Spinal cord (tissue), 10 donors: ENCODE measurements around the gene C6orf120. TPM values are rescaled to one million over a fixed set of nuclear protein-coding genes. Genes with fewer than 3 reads are reported as not detected.

Source experiments
- DNase-seq, 6 donors: peaks; one replicate each; pipeline versions ENCODE4 v3.0.0 to v3.0.0-alpha.2; 2013 to 2015; ENCODE audit warnings: low spot score in 6 of 6, low read depth in 4 of 6
- H3K27ac ChIP-seq: one replicate; pipeline ENCODE4 v1.5.1; 2013; ENCODE audit warnings: low read depth, low read length, control low read depth
- H3K27me3 ChIP-seq: one replicate; pipeline ENCODE4 v1.6.1; 2013; ENCODE audit warnings: low read length; ENCODE audit not compliant: control insufficient read depth, insufficient read depth
- H3K36me3 ChIP-seq: one replicate; pipeline ENCODE4 v1.6.1; 2013; ENCODE audit warnings: low read length; ENCODE audit not compliant: control insufficient read depth, insufficient read depth
- H3K4me1 ChIP-seq: one replicate; pipeline ENCODE4 v1.6.1; 2013; ENCODE audit warnings: low read length; ENCODE audit not compliant: control insufficient read depth, insufficient read depth
- H3K4me3 ChIP-seq: one replicate; pipeline ENCODE4 v1.5.1; 2013; ENCODE audit warnings: low read depth, low read length, control low read depth
- H3K9me3 ChIP-seq: one replicate; pipeline ENCODE4 v1.6.1; 2013; ENCODE audit warnings: low read length; ENCODE audit not compliant: control insufficient read depth, insufficient read depth
- WGBS: methylation state at CpG from one replicate; pipeline ENCODE4 v1.1.5; 2013; ENCODE audit warnings: missing lambda C conversion rate; ENCODE audit not compliant: insufficient coverage; 5-methylcytosine and 5-hydroxymethylcytosine counted together
- polyA plus RNA-seq, 2 donors: library from polyadenylated mRNA; unstranded; fragments of 120-200 nt; gene quantifications; one replicate each; pipeline ENCODE4 v1.2.1, GENCODE V29; 2013; ENCODE audit not compliant: insufficient read length in 2 of 2
- total RNA-seq, 2 donors: library from RNA; depleted of rRNA in 1 of 2; stranded (reverse); fragments of 120-200 nt in 1 of 2; fragments of >200 nt in 1 of 2; gene quantifications; one replicate each; pipeline versions ENCODE4 v1.2.3 to v1.2.4, GENCODE V29; 2013 to 2014
- donor health status: healthy.

The C6orf120 gene
- total and polyA plus RNA-seq, 4 donors: 23.6 to 37.6 (median 30.7) TPM

DNA sequence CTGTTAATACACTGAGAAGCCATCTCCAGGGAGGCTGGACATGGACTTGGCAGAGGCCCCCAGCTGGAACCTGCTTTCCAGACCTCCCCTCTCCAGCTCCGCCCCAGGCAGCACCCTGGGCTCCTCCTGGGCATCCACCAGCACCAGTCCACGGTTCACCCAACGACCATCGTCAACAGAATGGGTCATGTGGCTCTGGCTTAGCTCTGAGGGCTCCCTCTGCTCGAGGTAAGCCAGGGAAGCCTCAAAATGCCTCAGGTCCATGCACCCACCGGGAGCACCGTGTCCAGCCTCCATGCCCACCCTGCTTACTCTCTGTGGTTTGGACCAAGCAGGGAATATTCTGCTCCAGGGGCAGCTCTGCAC lies 40.6 kb upstream of the C6orf120 start:
- WGBS: 97% methylated on average over 7 of the region's 7 CpGs
- H3K27ac ChIP-seq: no peak overlapping the region
- H3K36me3 ChIP-seq: peaks cover 71% of the 10 kb centered on the region
- no peaks in the 10 kb centered on the region for H3K27me3 ChIP-seq
- no peak overlapping the region for H3K4me3 ChIP-seq
- no peaks in the 10 kb centered on the region for H3K9me3 ChIP-seq
- DNase-seq: no peak
- peaks cover 8% of the 10 kb centered on the region for H3K4me1 ChIP-seq

DNA sequence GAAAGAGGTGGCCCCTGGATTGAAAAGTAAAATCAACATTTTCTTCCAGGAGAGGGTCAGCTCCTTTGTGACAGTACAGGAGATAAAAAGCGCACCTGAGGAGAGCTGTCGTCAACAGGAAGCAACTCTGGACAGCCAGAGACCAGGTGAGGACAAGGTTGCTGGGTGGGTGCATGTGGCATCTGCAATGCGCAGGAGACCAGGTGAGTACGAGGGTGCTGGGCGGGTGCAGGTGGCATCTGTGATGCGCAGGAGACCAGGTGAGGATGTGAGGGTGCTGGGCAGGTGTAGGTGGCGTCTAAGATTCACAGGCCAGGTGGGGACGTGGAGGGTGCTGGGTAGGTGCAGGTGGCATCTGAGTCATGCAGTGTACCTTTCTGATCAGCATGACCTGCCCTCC lies 38.5 kb upstream of the C6orf120 start:
- no peak for DNase-seq
- 84% methylated on average over 8 of the region's 8 CpGs for WGBS
- Histone ChIP-seq H3K9me3 (no peaks in the 10 kb centered on the region), H3K36me3 (peaks cover 71% of the 10 kb centered on the region), H3K27ac (no peak overlapping the region), H3K4me1 (no peaks in the 10 kb centered on the region), H3K4me3 (no peak overlapping the region), H3K27me3 (no peaks in the 10 kb centered on the region)

DNA sequence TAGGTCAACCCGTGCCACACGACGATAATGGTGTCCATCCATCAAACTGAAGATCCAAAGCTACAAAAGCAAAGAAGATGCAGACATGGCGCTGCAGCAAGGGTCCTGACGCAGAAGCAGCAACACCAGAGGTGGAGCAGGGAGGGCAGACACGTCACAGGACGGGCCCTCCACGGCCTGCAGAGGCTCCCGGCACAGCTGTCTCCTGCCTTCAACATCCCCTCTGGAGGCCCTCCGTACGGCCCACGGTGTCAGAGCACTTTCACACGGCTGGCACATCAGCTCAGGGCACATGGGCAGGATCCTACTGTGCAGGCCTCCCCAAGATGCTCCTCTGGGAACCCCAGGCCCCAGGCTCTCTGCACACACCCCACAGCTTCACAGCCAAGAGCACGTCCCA lies 37.7 kb upstream of the C6orf120 start:
- H3K4me1 ChIP-seq: no peaks in the 10 kb centered on the region
- H3K36me3 ChIP-seq: peaks cover 63% of the 10 kb centered on the region
- no peaks in the 10 kb centered on the region for H3K9me3 ChIP-seq
- no peak overlapping the region for H3K4me3 ChIP-seq
- 94% methylated on average over 14 of the region's 14 CpGs for WGBS
- no peak overlapping the region for H3K27ac ChIP-seq
- no peaks in the 10 kb centered on the region for H3K27me3 ChIP-seq
- DNase-seq: no peak

DNA sequence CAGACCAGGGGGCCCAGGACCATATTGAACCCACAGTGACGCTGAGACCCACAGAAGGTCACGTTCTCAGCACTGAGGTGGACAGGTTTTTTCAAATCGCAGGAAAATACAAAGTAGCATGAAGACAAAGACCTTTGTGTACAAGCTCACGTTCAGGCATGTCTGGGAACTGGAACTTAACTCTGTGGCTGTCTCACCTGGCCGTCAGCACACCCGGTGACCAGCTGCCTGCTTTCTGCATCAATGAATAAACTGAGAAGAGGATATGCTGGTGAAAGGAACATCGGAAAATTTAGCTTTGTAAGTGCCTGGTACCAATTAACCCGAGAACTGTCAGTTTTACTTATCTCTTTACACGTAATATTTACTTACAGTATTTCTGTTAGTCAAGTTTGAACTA lies 36.6 kb upstream of the C6orf120 start:
- Histone ChIP-seq H3K9me3 (no peaks in the 10 kb centered on the region), H3K36me3 (peaks cover 52% of the 10 kb centered on the region), H3K4me1 (no peaks in the 10 kb centered on the region), H3K27me3 (no peaks in the 10 kb centered on the region), H3K4me3 (no peak overlapping the region), H3K27ac (no peak overlapping the region)
- WGBS: 90% methylated on average over 5 of the region's 9 CpGs
- no peak for DNase-seq

DNA sequence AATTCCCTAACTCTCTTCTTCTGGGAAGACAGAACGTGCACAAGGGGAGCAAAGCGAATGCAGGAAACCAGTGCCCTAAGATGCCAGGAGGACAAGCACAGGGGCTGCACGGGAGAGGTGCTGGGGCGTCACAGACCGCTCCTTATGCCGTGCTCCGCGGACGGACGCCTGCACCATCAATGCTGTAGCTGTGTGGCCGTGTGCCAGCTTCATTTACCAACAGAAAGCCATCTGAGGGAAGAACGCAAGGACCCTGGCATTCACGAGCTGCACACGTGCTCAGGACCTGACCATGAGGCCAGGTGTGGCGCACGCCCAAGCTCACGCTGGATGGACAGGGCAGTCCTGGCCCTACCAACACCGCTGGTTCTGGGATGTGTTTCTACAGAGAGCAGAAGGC lies 35.5 kb upstream of the C6orf120 start:
- no peaks in the 10 kb centered on the region for H3K27me3 ChIP-seq
- H3K4me1 ChIP-seq: no peaks in the 10 kb centered on the region
- DNase-seq: no peak
- no peak overlapping the region for H3K4me3 ChIP-seq
- 82% methylated on average over 18 of the region's 18 CpGs for WGBS
- H3K36me3 ChIP-seq: peaks cover 46% of the 10 kb centered on the region
- H3K27ac ChIP-seq: no peak overlapping the region
- no peaks in the 10 kb centered on the region for H3K9me3 ChIP-seq

DNA sequence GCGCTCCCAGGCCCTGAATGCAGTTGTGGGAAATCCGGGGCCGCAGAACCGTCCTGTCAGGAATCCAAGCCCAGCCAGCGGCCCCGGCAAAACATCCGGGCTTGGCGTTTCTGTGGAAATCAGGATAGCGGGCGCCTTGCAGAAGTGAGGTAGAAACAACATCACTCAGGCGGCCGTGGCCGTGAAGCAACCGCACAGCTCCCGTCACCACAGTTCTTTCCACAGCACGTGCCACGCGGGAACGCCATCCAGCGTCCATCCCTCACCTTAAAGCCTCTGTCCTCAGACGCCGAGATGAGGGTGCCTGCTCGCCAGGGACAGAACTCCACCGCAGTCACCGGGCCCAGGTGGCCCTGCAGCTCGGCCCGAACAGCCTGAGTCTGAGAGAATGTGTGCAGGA lies 34.2 kb upstream of the C6orf120 start:
- Histone ChIP-seq H3K4me3 (no peak overlapping the region), H3K27ac (no peak overlapping the region), H3K4me1 (no peaks in the 10 kb centered on the region), H3K36me3 (peaks cover 52% of the 10 kb centered on the region), H3K27me3 (no peaks in the 10 kb centered on the region), H3K9me3 (no peaks in the 10 kb centered on the region)
- 95% methylated on average over 25 of the region's 27 CpGs for WGBS
- no peak for DNase-seq

DNA sequence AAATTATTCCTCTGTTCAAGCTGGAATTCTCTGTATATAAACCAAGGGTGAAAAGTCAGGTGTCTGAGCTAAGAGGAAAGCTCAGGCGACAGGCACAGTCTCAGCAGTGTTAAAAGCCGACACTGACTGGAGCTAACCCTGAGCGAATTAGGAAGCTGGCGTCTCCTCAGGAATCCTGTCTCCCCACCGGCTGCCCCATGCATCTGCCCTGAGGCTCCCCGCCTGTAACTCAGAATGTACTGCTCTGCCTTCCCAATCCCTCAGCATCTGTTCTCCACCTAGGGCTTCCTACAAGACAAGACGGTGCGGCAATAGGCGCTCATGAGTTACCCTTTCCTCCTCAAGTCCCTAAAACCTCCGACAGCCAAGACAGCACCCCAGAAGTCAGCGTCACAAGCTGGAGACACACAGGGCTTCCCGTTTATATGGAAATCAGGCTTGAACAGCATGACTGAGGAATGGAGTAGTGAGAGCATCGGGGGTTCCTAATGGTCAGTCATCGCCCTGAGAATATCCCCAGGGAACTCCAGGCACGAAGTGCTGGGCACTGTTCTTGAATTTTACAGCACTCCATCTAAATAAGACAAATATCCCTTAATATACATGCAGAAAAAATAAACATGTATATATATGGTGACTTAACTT lies 33.6 kb upstream of the C6orf120 start:
- H3K9me3 ChIP-seq: no peaks in the 10 kb centered on the region
- H3K36me3 ChIP-seq: peaks cover 49% of the 10 kb centered on the region
- H3K27me3 ChIP-seq: no peaks in the 10 kb centered on the region
- no peak overlapping the region for H3K27ac ChIP-seq
- WGBS: 71% methylated on average over 10 of the region's 15 CpGs
- DNase-seq: no peak
- no peaks in the 10 kb centered on the region for H3K4me1 ChIP-seq
- H3K4me3 ChIP-seq: no peak overlapping the region

DNA sequence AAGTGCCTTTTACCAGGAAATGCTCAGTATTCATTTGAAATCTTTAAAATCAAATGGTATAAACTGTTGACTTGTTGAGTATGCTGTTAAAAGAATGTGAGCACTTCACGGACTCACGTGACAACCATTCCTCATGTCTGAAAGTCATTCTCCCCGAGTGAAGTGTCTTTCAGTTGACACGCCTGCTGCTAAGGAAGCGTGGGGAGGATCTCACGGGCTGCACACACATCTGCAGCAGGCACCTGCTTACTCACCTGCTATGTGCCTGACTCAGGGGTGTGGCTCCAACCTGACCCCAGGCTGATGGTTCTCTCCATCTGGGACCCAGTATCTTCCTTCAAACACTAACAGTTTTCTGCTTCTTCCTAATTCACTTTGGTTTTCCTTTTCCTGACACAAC lies 32.8 kb upstream of the C6orf120 start:
- H3K27ac ChIP-seq: no peak overlapping the region
- WGBS: 87% methylated on average over 5 of the region's 6 CpGs
- H3K4me3 ChIP-seq: no peak overlapping the region
- no peaks in the 10 kb centered on the region for H3K9me3 ChIP-seq
- H3K4me1 ChIP-seq: no peaks in the 10 kb centered on the region
- no peak for DNase-seq
- peaks cover 40% of the 10 kb centered on the region for H3K36me3 ChIP-seq
- no peaks in the 10 kb centered on the region for H3K27me3 ChIP-seq

DNA sequence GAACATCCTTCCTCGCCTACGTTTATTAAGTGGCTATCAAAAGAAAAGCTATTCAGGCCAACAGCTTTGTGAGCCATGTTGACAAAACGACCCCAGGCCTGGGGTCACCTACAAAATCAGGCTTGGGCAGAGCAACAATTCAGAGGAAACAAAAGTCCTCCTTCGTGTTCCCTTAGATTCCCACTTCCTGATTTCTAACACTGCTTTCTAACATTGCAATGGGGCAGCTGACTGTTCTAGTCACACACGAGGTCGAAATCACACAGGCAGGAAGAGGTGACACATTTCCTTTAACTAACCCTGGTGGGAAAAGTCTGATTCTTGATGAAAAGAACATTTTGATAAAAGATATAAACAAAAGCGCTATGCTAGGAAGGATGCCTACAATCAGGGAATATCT lies 32.0 kb upstream of the C6orf120 start:
- H3K36me3 ChIP-seq: peaks cover 37% of the 10 kb centered on the region
- no peak overlapping the region for H3K4me3 ChIP-seq
- no peak for DNase-seq
- H3K27ac ChIP-seq: no peak overlapping the region
- H3K9me3 ChIP-seq: no peaks in the 10 kb centered on the region
- H3K4me1 ChIP-seq: no peaks in the 10 kb centered on the region
- no peaks in the 10 kb centered on the region for H3K27me3 ChIP-seq
- WGBS: 26% methylated on average over 3 of the region's 7 CpGs

DNA sequence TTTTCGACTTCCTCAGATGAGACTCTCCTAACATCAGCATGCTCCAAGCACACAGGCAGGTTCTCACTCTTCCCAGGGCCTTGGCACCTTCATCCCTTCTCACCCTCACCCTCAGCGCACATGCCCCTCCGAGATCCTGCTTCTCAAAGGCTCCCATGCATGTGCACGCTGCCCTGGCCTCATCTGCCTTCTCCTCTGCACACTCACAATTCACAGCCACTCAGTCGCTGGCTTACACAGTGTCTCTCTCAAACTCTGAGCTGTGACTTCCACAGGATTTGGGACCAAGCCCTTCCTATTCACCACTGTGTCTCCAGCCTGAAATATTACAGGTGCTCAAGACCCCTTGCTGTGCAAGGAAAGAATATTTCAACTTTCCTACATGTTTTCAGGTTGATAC lies 30.4 kb upstream of the C6orf120 start:
- DNase-seq: no peak
- Histone ChIP-seq H3K27me3 (no peaks in the 10 kb centered on the region), H3K4me1 (no peaks in the 10 kb centered on the region), H3K36me3 (peaks cover 27% of the 10 kb centered on the region), H3K9me3 (no peaks in the 10 kb centered on the region), H3K4me3 (no peak overlapping the region), H3K27ac (no peak overlapping the region)
- WGBS: 98% methylated on average over 5 of the region's 5 CpGs
